ENCODE measurements around the gene TOM1L2.
"Not testable (repeated sequence)": the region's sequence is repeated elsewhere in the genome, so short reads cannot be mapped to it uniquely, and the experiment has no call there.

TOM1L2 gene

GRCh38 chr17:17943281-17943984, 28.8 kb downstream of the TOM1L2 start:
- no peak for DNase-seq (ENCODE audit: low spot score)

- DNase-seq (ENCODE audit: low spot score): no peak
Measured at GRCh38 chr17:17942846-17943245, 29.4 kb downstream of the TOM1L2 start.

GRCh38 chr17:17941015-17941414, 31.2 kb downstream of the TOM1L2 start:
- DNase-seq (ENCODE audit: low spot score): no peak

- no peak for DNase-seq (ENCODE audit: low spot score)
Measured at GRCh38 chr17:17940441-17940911, 31.7 kb downstream of the TOM1L2 start.

GRCh38 chr17:17939941-17940340, 32.3 kb downstream of the TOM1L2 start:
- not testable (repeated sequence) for DNase-seq (ENCODE audit: low spot score)

GRCh38 chr17:17938388-17939107, 33.7 kb downstream of the TOM1L2 start:
- DNase-seq (ENCODE audit: low spot score): no peak

- no peak for DNase-seq (ENCODE audit: low spot score)
Measured at GRCh38 chr17:17937958-17938357, 34.2 kb downstream of the TOM1L2 start.

GRCh38 chr17:17937201-17937853, 34.9 kb downstream of the TOM1L2 start:
- DNase-seq (ENCODE audit: low spot score): no peak

GRCh38 chr17:17935321-17936271, 36.6 kb downstream of the TOM1L2 start:
- DNase-seq (ENCODE audit: low spot score): no peak

- DNase-seq (ENCODE audit: low spot score): no peak
Measured at GRCh38 chr17:17934806-17935205, 37.4 kb downstream of the TOM1L2 start.

- DNase-seq (ENCODE audit: low spot score): no peak
Measured at GRCh38 chr17:17934214-17934613, 38.0 kb downstream of the TOM1L2 start.

- no peak for DNase-seq (ENCODE audit: low spot score)
Measured at GRCh38 chr17:17933775-17934174, 38.4 kb downstream of the TOM1L2 start.

GRCh38 chr17:17931159-17931558, 41.0 kb downstream of the TOM1L2 start:
- DNase-seq (ENCODE audit: low spot score): no peak

GRCh38 chr17:17930674-17931073, 41.5 kb downstream of the TOM1L2 start:
- DNase-seq (ENCODE audit: low spot score): no peak

GRCh38 chr17:17929655-17930380, 42.4 kb downstream of the TOM1L2 start:
- no peak for DNase-seq (ENCODE audit: low spot score)

GRCh38 chr17:17928398-17929287, 43.6 kb downstream of the TOM1L2 start:
- no peak for DNase-seq (ENCODE audit: low spot score)

GRCh38 chr17:17926840-17927449, 45.3 kb downstream of the TOM1L2 start:
- no peak for DNase-seq (ENCODE audit: low spot score)

- DNase-seq (ENCODE audit: low spot score): no peak
Measured at GRCh38 chr17:17926036-17926435, 46.2 kb downstream of the TOM1L2 start.

GRCh38 chr17:17924857-17925250, 47.3 kb downstream of the TOM1L2 start:
- DNase-seq (ENCODE audit: low spot score): no peak

Data from NAMALWA (cell line).